H9 (cell line): ENCODE measurements around the gene TFF1. TPM values are rescaled to one million over a fixed set of nuclear protein-coding genes. Genes with fewer than 3 reads are reported as not detected.

Experiments used
- DNase-seq: peaks from one replicate; pipeline ENCODE4 v3.0.0-alpha.2; 2017
- H2AFZ ChIP-seq: one replicate; pipeline ENCODE4 v1.6.1; 2013; ENCODE audit warnings: mild to moderate bottlenecking, low read length, control low read depth, moderate library complexity
- H2AK5ac ChIP-seq: 2 replicates; pipeline ENCODE4 v1.6.1; 2013; ENCODE audit warnings: low read length, control low read depth, mixed read lengths; ENCODE audit not compliant: insufficient read length
- H2BK120ac ChIP-seq: one replicate; pipeline ENCODE4 v1.6.1; 2013; ENCODE audit warnings: low read depth, mild to moderate bottlenecking, low read length, control low read depth, inconsistent platforms; ENCODE audit not compliant: poor library complexity, severe bottlenecking
- H2BK12ac ChIP-seq: 2 replicates; pipeline ENCODE4 v1.6.1; 2013; ENCODE audit warnings: low read length, control low read depth, mixed read lengths, low read depth; ENCODE audit not compliant: insufficient read length
- H2BK15ac ChIP-seq: 2 replicates; pipeline ENCODE4 v1.6.1; 2013; ENCODE audit warnings: low read depth, low read length, control low read depth
- H2BK20ac ChIP-seq: one replicate; pipeline ENCODE4 v1.6.1; 2013; ENCODE audit warnings: low read depth, mild to moderate bottlenecking, low read length, control low read depth, inconsistent platforms; ENCODE audit not compliant: poor library complexity, severe bottlenecking
- H2BK5ac ChIP-seq: 2 replicates; pipeline ENCODE4 v1.6.1; 2013; ENCODE audit warnings: low read length, control low read depth, mixed read lengths; ENCODE audit not compliant: insufficient read length
- H3K14ac ChIP-seq: 2 replicates; pipeline ENCODE4 v1.6.1; 2013; ENCODE audit warnings: low read length, control low read depth; ENCODE audit not compliant: insufficient read depth
- H3K18ac ChIP-seq: 2 replicates; pipeline ENCODE4 v1.6.1; 2013; ENCODE audit warnings: low read depth, mild to moderate bottlenecking, mixed read lengths, low read length, control low read depth; ENCODE audit not compliant: insufficient read length
- H3K23ac ChIP-seq: 2 replicates; pipeline ENCODE4 v1.6.1; 2013; ENCODE audit warnings: low read length, control low read depth, mixed read lengths, low read depth; ENCODE audit not compliant: insufficient read length
- H3K23me2 ChIP-seq: 2 replicates; pipeline ENCODE4 v1.6.1; 2013; ENCODE audit warnings: low read depth, mild to moderate bottlenecking, mixed read lengths, low read length, control low read depth; ENCODE audit not compliant: insufficient read length, poor library complexity, severe bottlenecking
- H3K27ac ChIP-seq: 2 replicates; pipeline ENCODE4 v1.5.1; 2013; ENCODE audit warnings: low read length, control low read depth, mixed read lengths, low read depth; ENCODE audit not compliant: insufficient read length
- H3K27me3 ChIP-seq: 2 replicates; pipeline ENCODE4 v1.6.1; 2013; ENCODE audit warnings: low read length, control low read depth, inconsistent platforms; ENCODE audit not compliant: insufficient read depth
- H3K4ac ChIP-seq: 2 replicates; pipeline ENCODE4 v1.6.1; 2013; ENCODE audit warnings: low read depth, mild to moderate bottlenecking, control low read depth, inconsistent platforms, low read length, moderate library complexity
- H3K4me1 ChIP-seq: 2 replicates; pipeline ENCODE4 v1.6.1; 2013; ENCODE audit warnings: low read length, control low read depth, inconsistent platforms; ENCODE audit not compliant: insufficient read depth
- H3K4me2 ChIP-seq: 2 replicates; pipeline ENCODE4 v1.6.1; 2013; ENCODE audit warnings: low read length, control low read depth, mixed read lengths; ENCODE audit not compliant: insufficient read length, insufficient read depth
- H3K56ac ChIP-seq: 2 replicates; pipeline ENCODE4 v1.6.1; 2013; ENCODE audit warnings: low read depth, mild to moderate bottlenecking, mixed read lengths, low read length, control low read depth; ENCODE audit not compliant: insufficient read length
- H3K79me1 ChIP-seq: 2 replicates; pipeline ENCODE4 v1.6.1; 2013; ENCODE audit warnings: low read depth, mild to moderate bottlenecking, moderate library complexity, low read length, control low read depth, inconsistent platforms; ENCODE audit not compliant: insufficient read depth, poor library complexity, severe bottlenecking
- H3K79me2 ChIP-seq: 2 replicates; pipeline ENCODE4 v1.6.1; 2013; ENCODE audit warnings: low read length, control low read depth, inconsistent platforms; ENCODE audit not compliant: insufficient read depth
- H3K9ac ChIP-seq: 2 replicates; pipeline ENCODE4 v1.6.1; 2013; ENCODE audit warnings: low read length, control low read depth, mixed read lengths; ENCODE audit not compliant: insufficient read length; ENCODE audit errors: extremely low read depth
- H3K9me3 ChIP-seq: one replicate; pipeline ENCODE4 v1.6.1; 2013; ENCODE audit warnings: low read depth, low read length, inconsistent platforms; ENCODE audit not compliant: control insufficient read depth
- H3T11ph ChIP-seq: one replicate; pipeline ENCODE4 v1.6.1; 2013; ENCODE audit warnings: mild to moderate bottlenecking, low read length, control low read depth, inconsistent platforms
- H4K20me1 ChIP-seq: one replicate; pipeline ENCODE4 v1.6.1; 2013; ENCODE audit not compliant: control insufficient read depth, insufficient read length, insufficient read depth
- H4K5ac ChIP-seq: 2 replicates; pipeline ENCODE4 v1.6.1; 2013; ENCODE audit warnings: low read depth, mild to moderate bottlenecking, mixed read lengths, low read length, control low read depth; ENCODE audit not compliant: insufficient read length
- H4K8ac ChIP-seq: replicated peaks from 2 replicates; pipeline ENCODE4 v1.6.1; 2013; ENCODE audit warnings: low read length, control low read depth, mixed read lengths, low read depth; ENCODE audit not compliant: insufficient read length
- H4K91ac ChIP-seq: 2 replicates; pipeline ENCODE4 v1.6.1; 2013; ENCODE audit warnings: low read depth, mild to moderate bottlenecking, moderate library complexity, mixed read lengths, low read length, control low read depth; ENCODE audit not compliant: insufficient read length
- H3K27ac Mint-ChIP-seq, 3 experiments: 2 replicates in 2 of 3; 3 replicates in 1 of 3; pipeline ENCODE4 v1.8.0; 2020 to 2021; ENCODE audit warnings: mixed read lengths in 3 of 3, mild to moderate bottlenecking in 1 of 3, moderate library complexity in 1 of 3
- H3K27me3 Mint-ChIP-seq: 2 replicates; pipeline ENCODE4 v1.8.0; 2021; ENCODE audit warnings: low read depth, mild to moderate bottlenecking, moderate library complexity, mixed read lengths
- H3K36me3 Mint-ChIP-seq, 3 experiments: 2 replicates in 2 of 3; 3 replicates in 1 of 3; pipeline ENCODE4 v1.8.0; 2020 to 2021; ENCODE audit warnings: low read depth in 3 of 3, mixed read lengths in 3 of 3; ENCODE audit not compliant: insufficient read depth in 1 of 3
- H3K4me1 Mint-ChIP-seq, 2 experiments: 2 replicates each; pipeline ENCODE4 v1.8.0; 2020; ENCODE audit warnings: mixed read lengths in 2 of 2
- H3K4me3 Mint-ChIP-seq, 2 experiments: 2 replicates in 1 of 2; 3 replicates in 1 of 2; pipeline ENCODE4 v1.8.0; 2020 to 2021; ENCODE audit warnings: mild to moderate bottlenecking in 2 of 2, mixed read lengths in 2 of 2, moderate library complexity in 1 of 2
- H3K9me3 Mint-ChIP-seq, 2 experiments: 2 replicates in 1 of 2; 3 replicates in 1 of 2; pipeline ENCODE4 v1.8.0; 2020; ENCODE audit warnings: mild to moderate bottlenecking in 2 of 2, mixed read lengths in 2 of 2, moderate library complexity in 1 of 2
- WGBS: extraction: QIAGEN DNeasy Blood & Tissue Kit; methylation state at CpG from one replicate; pipeline ENCODE4 v1.1.7; 2013; ENCODE audit warnings: missing lambda C conversion rate, low lambda C conversion rate, mixed read lengths; ENCODE audit not compliant: insufficient read length; ENCODE audit errors: extremely low coverage; 5-methylcytosine and 5-hydroxymethylcytosine counted together
- total RNA-seq: library from RNA; stranded (reverse); gene quantifications from 2 replicates; pipeline ENCODE4 v1.2.1, GENCODE V29; 2021
- TF ChIP-seq, protein P1 (sequence below): fragments of 200-600 bp; sonication (generic); conservative IDR thresholded peaks from 3 replicates; pipeline ENCODE4 v1.8.0; 2021; ENCODE audit warnings: antibody characterized with exemption, mild to moderate bottlenecking

Gene TFF1
- total RNA-seq, 1 experiment from 2014 or later = not detected

DNA sequence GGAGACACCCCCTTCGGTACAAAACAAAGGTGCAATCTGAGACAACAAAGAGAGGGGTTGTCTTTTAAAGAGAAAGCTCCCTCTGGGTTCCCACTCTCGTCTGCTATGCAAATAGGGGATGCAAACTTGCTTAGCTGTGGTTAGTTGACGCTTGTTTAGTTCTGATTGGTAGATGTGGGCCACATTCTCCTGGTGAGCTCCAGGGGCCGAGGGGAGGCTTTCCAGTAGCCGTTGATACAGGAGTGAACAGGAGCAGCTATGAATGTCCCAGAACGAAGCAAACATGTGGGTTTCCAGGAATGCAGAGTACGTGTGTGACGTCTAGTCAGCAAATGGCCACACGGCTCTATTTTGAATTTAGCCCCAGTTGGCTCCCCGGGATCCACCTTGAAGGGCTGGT, 30.3 kb downstream of the TFF1 start:
- H3K14ac ChIP-seq = no peak overlapping the region; the same call in 1 of the 2 replicates
- no peaks in the 10 kb centered on the region; the same call in 1 of the 2 replicates for H3K4me1 ChIP-seq
- no peak overlapping the region for H2AK5ac ChIP-seq
- no peak overlapping the region for H2AFZ ChIP-seq
- H2BK20ac ChIP-seq = no peak overlapping the region
- Mint-ChIP-seq H3K27ac (peak overlapping the region; percentile 94 to 98 (median 97)), H3K4me1 (peaks cover 34% of the 10 kb centered on the region in 2 experiments), H3K9me3 (peaks cover 13 to 18% of the 10 kb centered on the region in 2 experiments), H3K4me3 (peak overlapping the region; percentile 40 to 46; a peak in 3 of 5 replicates), H3K27me3 (peaks cover 5% of the 10 kb centered on the region), H3K36me3 (peaks cover 9 to 17% (median 10%) of the 10 kb centered on the region in 3 experiments; a peak in 6 of 7 replicates)
- H3K4ac ChIP-seq = no peak overlapping the region
- no peak overlapping the region for H4K5ac ChIP-seq
- no peak overlapping the region for H2BK12ac ChIP-seq
- H4K20me1 ChIP-seq = no peaks in the 10 kb centered on the region
- no peak overlapping the region for H4K8ac ChIP-seq
- H3K4me2 ChIP-seq = peak overlapping the region; percentile 41
- DNase-seq = peak; percentile 85
- no peaks in the 10 kb centered on the region for H3K27me3 ChIP-seq
- H3K27ac ChIP-seq = peak overlapping the region; percentile 69
- H3K79me2 ChIP-seq = no peaks in the 10 kb centered on the region
- H3K56ac ChIP-seq = no peak overlapping the region
- no peak overlapping the region for H2BK15ac ChIP-seq
- no CpG with 5 or more reads among the region's 10 CpGs for WGBS
- peak overlapping the region; percentile 61 for H3K18ac ChIP-seq
- peak overlapping the region; percentile 20 for H2BK5ac ChIP-seq
- H3K9ac ChIP-seq = peak overlapping the region; percentile 70
- no peak overlapping the region for H3K23ac ChIP-seq
- no peak overlapping the region for H2BK120ac ChIP-seq
- H3T11ph ChIP-seq = peak overlapping the region; percentile 80
- peaks cover 12% of the 10 kb centered on the region for H3K9me3 ChIP-seq
- no peaks in the 10 kb centered on the region for H3K79me1 ChIP-seq
- H4K91ac ChIP-seq = no peak overlapping the region
- H3K23me2 ChIP-seq = no peaks in the 10 kb centered on the region
- TF ChIP-seq, protein P1, sequence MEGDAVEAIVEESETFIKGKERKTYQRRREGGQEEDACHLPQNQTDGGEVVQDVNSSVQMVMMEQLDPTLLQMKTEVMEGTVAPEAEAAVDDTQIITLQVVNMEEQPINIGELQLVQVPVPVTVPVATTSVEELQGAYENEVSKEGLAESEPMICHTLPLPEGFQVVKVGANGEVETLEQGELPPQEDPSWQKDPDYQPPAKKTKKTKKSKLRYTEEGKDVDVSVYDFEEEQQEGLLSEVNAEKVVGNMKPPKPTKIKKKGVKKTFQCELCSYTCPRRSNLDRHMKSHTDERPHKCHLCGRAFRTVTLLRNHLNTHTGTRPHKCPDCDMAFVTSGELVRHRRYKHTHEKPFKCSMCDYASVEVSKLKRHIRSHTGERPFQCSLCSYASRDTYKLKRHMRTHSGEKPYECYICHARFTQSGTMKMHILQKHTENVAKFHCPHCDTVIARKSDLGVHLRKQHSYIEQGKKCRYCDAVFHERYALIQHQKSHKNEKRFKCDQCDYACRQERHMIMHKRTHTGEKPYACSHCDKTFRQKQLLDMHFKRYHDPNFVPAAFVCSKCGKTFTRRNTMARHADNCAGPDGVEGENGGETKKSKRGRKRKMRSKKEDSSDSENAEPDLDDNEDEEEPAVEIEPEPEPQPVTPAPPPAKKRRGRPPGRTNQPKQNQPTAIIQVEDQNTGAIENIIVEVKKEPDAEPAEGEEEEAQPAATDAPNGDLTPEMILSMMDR = no peak
